Tongue (tissue), 2 donors: ENCODE measurements around the gene GNA12. TPM values are rescaled to one million over a fixed set of nuclear protein-coding genes. Genes with fewer than 3 reads are reported as not detected.
A peak's percentile ranks its signal among the peaks of the same experiment; 100 is the strongest.
"Not testable (repeated sequence)": the region's sequence is repeated elsewhere in the genome, so short reads cannot be mapped to it uniquely, and the experiment has no call there.

Experiments
- DNase-seq: peaks from one replicate; pipeline ENCODE4 v3.0.0-alpha.2; 2015
- total RNA-seq: library from RNA; depleted of rRNA; stranded (reverse); fragments of >200 nt; gene quantifications from one replicate; pipeline ENCODE4 v1.2.3, GENCODE V29; 2014

Gene GNA12
- total RNA-seq, 1 donor from 2014 or later: 20.3 TPM

- DNase-seq: no peak
Measured at GRCh38 chr7:2691011-2691707, 152.9 kb downstream of the GNA12 start.

GRCh38 chr7:2689951-2690705 is 154.0 kb downstream of the GNA12 start:
- DNase-seq: no peak

- DNase-seq: no peak
Measured at GRCh38 chr7:2689343-2689847, 154.7 kb downstream of the GNA12 start.

- no peak for DNase-seq
Measured at GRCh38 chr7:2688409-2689342, 155.4 kb downstream of the GNA12 start.

- DNase-seq: no peak
Measured at GRCh38 chr7:2687881-2688318, 156.2 kb downstream of the GNA12 start, which contains the start of gene AMZ1. Gene AMZ1 (plus strand): TSS chr7:2688202. CDS start chr7:2700452, 12,250 bp downstream.

GRCh38 chr7:2687338-2687869 is 156.7 kb downstream of the GNA12 start:
- DNase-seq: no peak

- DNase-seq: no peak
Measured at GRCh38 chr7:2686101-2686500, 158.0 kb downstream of the GNA12 start.

- no peak for DNase-seq
Measured at GRCh38 chr7:2684501-2684900, 159.6 kb downstream of the GNA12 start.

- DNase-seq: no peak
Measured at GRCh38 chr7:2681929-2682799, 161.9 kb downstream of the GNA12 start.

- DNase-seq: peak; percentile 81
Measured at GRCh38 chr7:2680792-2681490, 163.2 kb downstream of the GNA12 start.

- no peak for DNase-seq
Measured at GRCh38 chr7:2680256-2680655, 163.9 kb downstream of the GNA12 start.

- not testable (repeated sequence) for DNase-seq
Measured at GRCh38 chr7:2679135-2680127, 164.7 kb downstream of the GNA12 start.

- DNase-seq: not testable (repeated sequence)
Measured at GRCh38 chr7:2678454-2678853, 165.7 kb downstream of the GNA12 start.

Other genes starting within 250 kb of the GNA12 start
- gene TTYH3, start 212.3 kb downstream of the GNA12 start, total RNA-seq: 43.5 TPM
- gene AMZ1, start 156.1 kb downstream of the GNA12 start, total RNA-seq: 0.31 TPM
- 1.4 TPM for gene CARD11, start 199.6 kb upstream of the GNA12 start, total RNA-seq